Skeletal muscle tissue (tissue), 4 donors: ENCODE results near the gene SORBS1. TPM values are rescaled to one million over a fixed set of nuclear protein-coding genes. Genes with fewer than 3 reads are reported as not detected.

Source experiments
- H3K27ac ChIP-seq: one replicate; pipeline ENCODE4 v1.7.0; 2013; ENCODE audit warnings: mild to moderate bottlenecking, low read depth, low read length, inconsistent platforms
- H3K27me3 ChIP-seq, 3 donors: one replicate each; pipeline ENCODE4 v1.7.0; 2013; ENCODE audit warnings: low read length in 3 of 3; ENCODE audit not compliant: control insufficient read depth in 3 of 3, insufficient read depth in 3 of 3
- H3K36me3 ChIP-seq, 3 donors: one replicate each; pipeline ENCODE4 v1.7.0; 2013; ENCODE audit warnings: low read length in 3 of 3; ENCODE audit not compliant: control insufficient read depth in 3 of 3, insufficient read depth in 3 of 3
- H3K4me1 ChIP-seq, 3 donors: one replicate each; pipeline ENCODE4 v1.7.0; 2013; ENCODE audit warnings: low read length in 3 of 3, mild to moderate bottlenecking in 3 of 3; ENCODE audit not compliant: control insufficient read depth in 3 of 3, insufficient read depth in 3 of 3
- H3K4me3 ChIP-seq, 3 donors: one replicate each; pipeline ENCODE4 v1.7.0; 2013; ENCODE audit warnings: low read length in 3 of 3
- H3K9ac ChIP-seq, 3 donors: one replicate each; pipeline ENCODE4 v1.7.0; 2013; ENCODE audit warnings: low read length in 3 of 3, mild to moderate bottlenecking in 3 of 3, moderate library complexity in 2 of 3, low read depth in 1 of 3
- H3K9me3 ChIP-seq, 3 donors: one replicate each; pipeline ENCODE4 v1.7.0; 2013; ENCODE audit warnings: low read length in 3 of 3; ENCODE audit not compliant: control insufficient read depth in 3 of 3
- total RNA-seq: library from RNA; depleted of rRNA; stranded (reverse); fragments of >200 nt; gene quantifications from one replicate; pipeline ENCODE4 v1.2.3, GENCODE V29; 2014
- donor health status: Osteomylitis.

The SORBS1 gene
- total RNA-seq, 1 donor from 2014 or later, result 66.8 TPM

- no peaks in the 10 kb centered on the region for H3K9me3 ChIP-seq
- H3K4me3 ChIP-seq, result no peak overlapping the region
- peaks cover 17 to 23% (median 17%) of the 10 kb centered on the region in 3 donors for H3K36me3 ChIP-seq
- no peak overlapping the region for H3K27ac ChIP-seq
- peaks cover 21 to 37% (median 28%) of the 10 kb centered on the region in 3 donors for H3K4me1 ChIP-seq
- no peak overlapping the region for H3K9ac ChIP-seq
- no peaks in the 10 kb centered on the region for H3K27me3 ChIP-seq
Measured at GRCh38 chr10:95312986-95313495, 248.1 kb downstream of the SORBS1 start.

GRCh38 chr10:95312257-95312656 lies 248.9 kb downstream of the SORBS1 start:
- Histone ChIP-seq H3K9ac (no peak overlapping the region), H3K36me3 (peaks cover 16 to 22% (median 17%) of the 10 kb centered on the region in 3 donors), H3K27me3 (no peaks in the 10 kb centered on the region), H3K4me1 (peaks cover 21 to 37% (median 28%) of the 10 kb centered on the region in 3 donors), H3K4me3 (no peak overlapping the region), H3K9me3 (no peaks in the 10 kb centered on the region), H3K27ac (no peak overlapping the region)

- Histone ChIP-seq H3K36me3 (peaks cover 11 to 14% (median 13%) of the 10 kb centered on the region in 3 donors), H3K9ac (no peak overlapping the region), H3K4me3 (no peak overlapping the region), H3K4me1 (peaks cover 21 to 31% (median 28%) of the 10 kb centered on the region in 3 donors), H3K27me3 (no peaks in the 10 kb centered on the region), H3K27ac (no peak overlapping the region), H3K9me3 (no peaks in the 10 kb centered on the region)
Measured at GRCh38 chr10:95309958-95310357, 251.2 kb downstream of the SORBS1 start.

GRCh38 chr10:95308389-95309302 lies 252.5 kb downstream of the SORBS1 start:
- H3K27me3 ChIP-seq, result no peaks in the 10 kb centered on the region
- H3K36me3 ChIP-seq, result peaks cover 0 to 3% (median 2%) of the 10 kb centered on the region in 3 donors
- no peak overlapping the region for H3K9ac ChIP-seq
- peaks cover 18 to 19% (median 18%) of the 10 kb centered on the region in 3 donors for H3K4me1 ChIP-seq
- no peak overlapping the region for H3K4me3 ChIP-seq
- H3K9me3 ChIP-seq, result no peaks in the 10 kb centered on the region
- H3K27ac ChIP-seq, result peak overlapping the region; percentile 4

GRCh38 chr10:95306851-95307250 lies 254.3 kb downstream of the SORBS1 start:
- Histone ChIP-seq H3K36me3 (no peaks in the 10 kb centered on the region), H3K9ac (no peak overlapping the region), H3K9me3 (no peaks in the 10 kb centered on the region), H3K4me1 (peaks cover 4 to 8% (median 6%) of the 10 kb centered on the region in 3 donors), H3K27me3 (no peaks in the 10 kb centered on the region), H3K27ac (no peak overlapping the region), H3K4me3 (no peak overlapping the region)

- no peaks in the 10 kb centered on the region for H3K27me3 ChIP-seq
- H3K4me3 ChIP-seq, result no peak overlapping the region
- no peaks in the 10 kb centered on the region for H3K9me3 ChIP-seq
- H3K27ac ChIP-seq, result no peak overlapping the region
- no peak overlapping the region for H3K9ac ChIP-seq
- peaks cover 4 to 8% (median 6%) of the 10 kb centered on the region in 3 donors for H3K4me1 ChIP-seq
- H3K36me3 ChIP-seq, result no peaks in the 10 kb centered on the region
Measured at GRCh38 chr10:95306318-95306650, 254.9 kb downstream of the SORBS1 start.

GRCh38 chr10:95305606-95306317 lies 255.4 kb downstream of the SORBS1 start:
- no peaks in the 10 kb centered on the region for H3K27me3 ChIP-seq
- no peak overlapping the region for H3K27ac ChIP-seq
- H3K9me3 ChIP-seq, result no peaks in the 10 kb centered on the region
- H3K9ac ChIP-seq, result no peak overlapping the region
- H3K4me3 ChIP-seq, result no peak overlapping the region
- H3K36me3 ChIP-seq, result no peaks in the 10 kb centered on the region
- H3K4me1 ChIP-seq, result peaks cover 4 to 6% (median 6%) of the 10 kb centered on the region in 3 donors

GRCh38 chr10:95304976-95305375 lies 256.2 kb downstream of the SORBS1 start:
- Histone ChIP-seq H3K27me3 (no peaks in the 10 kb centered on the region), H3K36me3 (no peaks in the 10 kb centered on the region), H3K9me3 (no peaks in the 10 kb centered on the region), H3K4me1 (peaks cover 4 to 6% (median 5%) of the 10 kb centered on the region in 3 donors), H3K4me3 (no peak overlapping the region), H3K9ac (no peak overlapping the region), H3K27ac (no peak overlapping the region)

GRCh38 chr10:95304463-95304862 lies 256.7 kb downstream of the SORBS1 start:
- Histone ChIP-seq H3K9ac (no peak overlapping the region), H3K36me3 (no peaks in the 10 kb centered on the region), H3K27ac (no peak overlapping the region), H3K4me3 (no peak overlapping the region), H3K27me3 (no peaks in the 10 kb centered on the region), H3K9me3 (no peaks in the 10 kb centered on the region), H3K4me1 (peaks cover 4 to 6% (median 5%) of the 10 kb centered on the region in 3 donors)

- Histone ChIP-seq H3K9me3 (no peaks in the 10 kb centered on the region), H3K4me3 (no peak overlapping the region), H3K4me1 (peaks cover 3 to 5% (median 4%) of the 10 kb centered on the region in 3 donors), H3K27ac (no peak overlapping the region), H3K9ac (no peak overlapping the region), H3K36me3 (no peaks in the 10 kb centered on the region), H3K27me3 (no peaks in the 10 kb centered on the region)
Measured at GRCh38 chr10:95303950-95304349, 257.2 kb downstream of the SORBS1 start.
